ENCODE measurements around the gene CYGB.

The CYGB gene

GRCh38 chr17:76492989-76493501 is 44.5 kb downstream of the CYGB start:
- DNase-seq (ENCODE audit: low read depth) = peak; percentile 57
- H3K4me3 ChIP-seq (ENCODE audit: control insufficient read depth, low read depth, low read length) = no peak overlapping the region
- no peak for TF ChIP-seq CTCF (IDR thresholded peaks at IDR 0.05; ENCODE audit: control insufficient read depth, insufficient read depth, low read depth, low read length, missing control alignments)

- DNase-seq (ENCODE audit: low read depth) = no peak
- TF ChIP-seq CTCF (IDR thresholded peaks at IDR 0.05; ENCODE audit: control insufficient read depth, insufficient read depth, low read depth, low read length, missing control alignments) = no peak
- H3K4me3 ChIP-seq (ENCODE audit: control insufficient read depth, low read depth, low read length) = no peak overlapping the region
These were observed 45.2 kb downstream of the CYGB start for GRCh38 chr17:76492123-76492988.

- H3K4me3 ChIP-seq (ENCODE audit: control insufficient read depth, low read depth, low read length) = no peak overlapping the region
- no peak for DNase-seq (ENCODE audit: low read depth)
- no peak for TF ChIP-seq CTCF (IDR thresholded peaks at IDR 0.05; ENCODE audit: control insufficient read depth, insufficient read depth, low read depth, low read length, missing control alignments)
These were observed 46.0 kb downstream of the CYGB start for GRCh38 chr17:76491271-76492122.

- no peak overlapping the region for H3K4me3 ChIP-seq (ENCODE audit: control insufficient read depth, low read depth, low read length)
- no peak for TF ChIP-seq CTCF (IDR thresholded peaks at IDR 0.05; ENCODE audit: control insufficient read depth, insufficient read depth, low read depth, low read length, missing control alignments)
- DNase-seq (ENCODE audit: low read depth) = no peak
These were observed 47.3 kb downstream of the CYGB start for GRCh38 chr17:76490112-76490710.

GRCh38 chr17:76487451-76488192 is 49.9 kb downstream of the CYGB start:
- no peak for DNase-seq (ENCODE audit: low read depth)
- TF ChIP-seq CTCF (IDR thresholded peaks at IDR 0.05; ENCODE audit: control insufficient read depth, insufficient read depth, low read depth, low read length, missing control alignments) = no peak
- no peak overlapping the region for H3K4me3 ChIP-seq (ENCODE audit: control insufficient read depth, low read depth, low read length)

GRCh38 chr17:76485569-76485968 is 51.9 kb downstream of the CYGB start:
- no peak overlapping the region for H3K4me3 ChIP-seq (ENCODE audit: control insufficient read depth, low read depth, low read length)
- TF ChIP-seq CTCF (IDR thresholded peaks at IDR 0.05; ENCODE audit: control insufficient read depth, insufficient read depth, low read depth, low read length, missing control alignments) = no peak
- DNase-seq (ENCODE audit: low read depth) = no peak
